AG10803 (cell line): ENCODE data around the gene TAS2R30.

Experiments
- DNase-seq: peaks from one replicate; pipeline ENCODE4 v3.0.0; 2010; ENCODE audit warnings: low read depth
- H3K4me3 ChIP-seq: 2 replicates; pipeline ENCODE4 v1.5.1; 2011; ENCODE audit warnings: mild to moderate bottlenecking, low read length, control low read depth
- TF ChIP-seq, protein P1 (sequence below): conservative IDR thresholded peaks from 2 replicates; pipeline ENCODE4 v1.5.1; 2011; ENCODE audit warnings: mild to moderate bottlenecking, low read length, control low read depth, inconsistent platforms

The TAS2R30 gene, protein sequence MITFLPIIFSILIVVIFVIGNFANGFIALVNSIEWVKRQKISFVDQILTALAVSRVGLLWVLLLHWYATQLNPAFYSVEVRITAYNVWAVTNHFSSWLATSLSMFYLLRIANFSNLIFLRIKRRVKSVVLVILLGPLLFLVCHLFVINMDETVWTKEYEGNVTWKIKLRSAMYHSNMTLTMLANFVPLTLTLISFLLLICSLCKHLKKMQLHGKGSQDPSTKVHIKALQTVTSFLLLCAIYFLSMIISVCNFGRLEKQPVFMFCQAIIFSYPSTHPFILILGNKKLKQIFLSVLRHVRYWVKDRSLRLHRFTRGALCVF

DNA sequence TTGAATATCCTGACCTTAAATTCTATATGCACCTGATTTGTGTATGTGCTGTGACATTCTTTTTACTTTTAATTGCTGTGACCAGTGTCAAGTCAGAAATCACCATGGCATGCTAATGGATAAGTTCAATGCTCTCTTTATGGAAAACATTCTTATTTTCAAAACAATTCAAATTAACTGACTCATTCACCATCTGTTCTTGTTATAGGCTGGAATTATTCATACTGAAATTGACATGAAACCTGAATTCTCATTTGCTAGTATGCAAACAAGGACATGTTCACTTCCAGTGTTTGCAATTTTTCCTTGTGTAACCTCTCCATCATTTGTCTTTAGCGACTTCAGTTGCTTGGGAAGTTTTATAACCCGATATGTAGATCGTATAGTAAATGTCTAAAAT lies at the start of gene TAS2R30:
Gene TAS2R30 (minus strand): TSS at position 340 of the 400 bp plus-strand sequence. CDS start 400 bp downstream, outside the sequence.
- no peak within 1 kb of the TSS for H3K4me3 ChIP-seq
- peak; percentile 18 for DNase-seq
- TF ChIP-seq, protein P1, sequence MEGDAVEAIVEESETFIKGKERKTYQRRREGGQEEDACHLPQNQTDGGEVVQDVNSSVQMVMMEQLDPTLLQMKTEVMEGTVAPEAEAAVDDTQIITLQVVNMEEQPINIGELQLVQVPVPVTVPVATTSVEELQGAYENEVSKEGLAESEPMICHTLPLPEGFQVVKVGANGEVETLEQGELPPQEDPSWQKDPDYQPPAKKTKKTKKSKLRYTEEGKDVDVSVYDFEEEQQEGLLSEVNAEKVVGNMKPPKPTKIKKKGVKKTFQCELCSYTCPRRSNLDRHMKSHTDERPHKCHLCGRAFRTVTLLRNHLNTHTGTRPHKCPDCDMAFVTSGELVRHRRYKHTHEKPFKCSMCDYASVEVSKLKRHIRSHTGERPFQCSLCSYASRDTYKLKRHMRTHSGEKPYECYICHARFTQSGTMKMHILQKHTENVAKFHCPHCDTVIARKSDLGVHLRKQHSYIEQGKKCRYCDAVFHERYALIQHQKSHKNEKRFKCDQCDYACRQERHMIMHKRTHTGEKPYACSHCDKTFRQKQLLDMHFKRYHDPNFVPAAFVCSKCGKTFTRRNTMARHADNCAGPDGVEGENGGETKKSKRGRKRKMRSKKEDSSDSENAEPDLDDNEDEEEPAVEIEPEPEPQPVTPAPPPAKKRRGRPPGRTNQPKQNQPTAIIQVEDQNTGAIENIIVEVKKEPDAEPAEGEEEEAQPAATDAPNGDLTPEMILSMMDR, result no peak

DNA sequence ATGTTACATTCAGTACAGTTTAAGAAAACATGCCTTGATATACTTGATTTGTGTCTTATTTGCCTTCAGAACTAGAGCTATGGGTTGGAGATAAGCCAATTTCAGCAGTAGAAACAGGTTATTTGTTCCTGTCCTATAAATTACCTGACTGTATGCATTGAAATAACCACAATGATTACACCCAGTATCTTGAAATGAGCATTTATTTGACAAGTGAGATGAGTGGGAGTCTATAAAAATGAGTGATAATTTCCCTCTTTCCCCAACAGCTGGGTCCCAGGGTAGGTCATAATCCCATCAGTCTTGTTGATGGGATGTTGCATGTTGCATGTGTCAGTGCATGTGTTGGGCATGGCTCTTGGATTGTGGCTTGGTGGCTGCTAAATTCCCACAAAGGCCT lies 48.6 kb upstream of the TAS2R30 start:
- TF ChIP-seq, protein P1, result no peak
- no peak overlapping the region for H3K4me3 ChIP-seq
- DNase-seq, result no peak

DNA sequence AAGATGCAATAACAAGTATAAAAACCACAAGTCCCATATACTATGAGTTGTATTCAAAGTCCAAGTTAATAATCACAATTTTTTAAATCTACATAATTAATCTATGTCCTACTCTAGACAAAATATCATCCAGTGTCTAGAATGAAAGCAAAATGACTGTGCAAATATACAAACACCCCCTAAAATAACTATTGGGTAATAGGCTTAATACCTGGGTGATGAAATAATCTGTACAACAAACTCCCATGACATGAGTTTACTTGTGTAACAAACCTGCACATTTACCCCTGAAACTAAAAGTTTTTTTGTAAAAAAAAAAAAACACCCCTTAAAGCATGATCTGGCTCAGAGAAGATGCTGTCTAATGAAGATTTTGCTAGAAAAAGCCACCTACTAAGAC lies 48.1 kb upstream of the TAS2R30 start:
- H3K4me3 ChIP-seq, result no peak overlapping the region
- TF ChIP-seq, protein P1, result no peak
- no peak for DNase-seq

DNA sequence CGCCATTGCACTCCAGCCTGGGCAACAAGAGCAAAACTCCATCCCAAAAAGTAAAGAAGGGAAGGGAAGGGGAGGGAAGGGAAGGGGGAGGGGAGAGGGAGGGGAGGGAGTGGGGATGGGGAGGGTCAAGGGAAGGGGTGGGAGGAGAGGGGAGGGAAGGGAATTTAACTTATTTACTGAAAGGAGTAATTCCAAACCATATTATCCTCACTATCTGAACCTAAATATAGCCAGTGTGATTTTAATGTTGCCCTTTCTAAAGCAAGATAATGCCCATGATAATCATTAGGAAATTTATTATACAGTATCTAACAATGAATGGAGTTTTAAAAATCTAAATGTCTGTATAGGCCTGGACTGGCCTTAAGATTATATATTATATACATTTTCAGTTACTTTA lies 43.8 kb upstream of the TAS2R30 start:
- no peak for DNase-seq
- TF ChIP-seq, protein P1, result no peak
- no peak overlapping the region for H3K4me3 ChIP-seq

DNA sequence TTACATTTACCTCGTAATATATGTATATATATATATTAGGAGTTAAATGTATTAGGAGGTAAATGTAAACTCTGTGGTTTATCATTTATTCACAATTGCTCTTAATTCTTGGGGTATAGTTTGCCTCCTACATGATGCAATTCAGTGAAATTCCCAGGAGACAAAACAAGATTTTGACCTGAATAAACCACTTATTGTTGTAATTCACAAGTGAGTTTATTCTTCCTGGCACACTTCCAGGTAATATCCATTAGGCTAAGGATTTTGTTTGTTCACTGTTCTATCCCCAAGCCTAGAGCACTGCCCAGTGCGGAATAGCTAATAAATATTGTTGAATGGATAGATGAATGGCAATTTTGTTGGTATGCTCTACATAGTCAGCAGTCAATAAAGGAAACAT lies 39.6 kb upstream of the TAS2R30 start:
- peak; percentile 26 for DNase-seq
- TF ChIP-seq, protein P1, result no peak
- H3K4me3 ChIP-seq, result no peak overlapping the region

DNA sequence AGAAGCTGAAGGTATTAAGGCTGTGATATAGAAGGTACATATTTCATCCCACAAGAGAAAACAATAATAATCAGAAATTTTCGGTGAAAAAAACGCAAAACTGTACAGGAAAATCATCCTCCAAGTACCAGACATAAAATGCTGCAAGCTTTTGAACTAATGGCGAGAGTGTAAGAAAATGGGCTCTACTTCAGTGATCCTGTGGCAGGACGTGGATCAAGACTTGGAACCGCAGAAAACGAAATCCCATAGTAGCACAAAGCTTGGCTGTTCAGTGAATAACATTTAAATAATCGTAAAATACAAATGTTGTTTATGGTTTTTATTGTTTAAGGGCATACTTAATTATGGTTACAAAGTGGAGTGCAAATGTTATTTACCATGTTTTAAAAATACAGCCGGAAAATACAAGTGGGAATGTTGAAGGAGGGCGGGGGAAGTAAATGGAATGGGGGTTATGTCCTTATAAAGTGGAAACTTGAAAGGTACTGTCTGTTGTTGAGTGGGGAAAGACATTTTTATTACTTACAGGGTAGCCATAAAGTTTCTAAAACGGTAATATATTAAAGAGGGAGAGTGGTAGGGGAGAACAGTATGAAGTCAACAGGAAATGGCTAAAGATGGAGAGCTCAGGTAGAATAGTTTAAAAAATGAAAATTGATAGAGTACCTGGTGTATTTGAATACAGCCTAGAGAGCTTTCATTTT lies 37.7 kb upstream of the TAS2R30 start:
- peak; percentile 18 for DNase-seq
- peak overlapping the region; percentile 92 for H3K4me3 ChIP-seq
- TF ChIP-seq, protein P1, result no peak
